Measurements from ENCODE around the gene USP47.

USP47 gene

GRCh38 chr11:11942668-11943067 is 100.9 kb downstream of the USP47 start:
- DNase-seq: no peak

GRCh38 chr11:11944444-11944843 is 102.7 kb downstream of the USP47 start:
- DNase-seq: no peak

GRCh38 chr11:11946180-11946579 is 104.4 kb downstream of the USP47 start:
- no peak for DNase-seq

- no peak for DNase-seq
These were observed 105.1 kb downstream of the USP47 start for GRCh38 chr11:11946878-11947277.

GRCh38 chr11:11947825-11948224 is 106.1 kb downstream of the USP47 start:
- no peak for DNase-seq

GRCh38 chr11:11948242-11948947 is 106.6 kb downstream of the USP47 start:
- no peak for DNase-seq

- DNase-seq: no peak
These were observed 107.7 kb downstream of the USP47 start for GRCh38 chr11:11949482-11949881.

GRCh38 chr11:11952036-11952435 is 110.3 kb downstream of the USP47 start:
- DNase-seq: no peak

GRCh38 chr11:11956006-11956405 is 114.2 kb downstream of the USP47 start:
- no peak for DNase-seq

- DNase-seq: no peak
These were observed 116.8 kb downstream of the USP47 start for GRCh38 chr11:11958403-11959231.

- no peak for DNase-seq
These were observed 117.8 kb downstream of the USP47 start for GRCh38 chr11:11959601-11960000.

- no peak for DNase-seq
These were observed 118.9 kb downstream of the USP47 start for GRCh38 chr11:11960687-11961086.

- no peak for DNase-seq
These were observed 119.7 kb downstream of the USP47 start for GRCh38 chr11:11961399-11962028.

- no peak for DNase-seq
These were observed 121.3 kb downstream of the USP47 start for GRCh38 chr11:11963067-11963466.

- no peak for DNase-seq
These were observed 122.3 kb downstream of the USP47 start for GRCh38 chr11:11963842-11964773.

GRCh38 chr11:11964774-11965150 is 123.0 kb downstream of the USP47 start:
- DNase-seq: no peak

- DNase-seq: no peak
These were observed 123.4 kb downstream of the USP47 start for GRCh38 chr11:11965192-11965591.

- DNase-seq: no peak
These were observed 124.0 kb downstream of the USP47 start for GRCh38 chr11:11965656-11966353.

GRCh38 chr11:11966354-11966741 is 124.6 kb downstream of the USP47 start:
- DNase-seq: no peak

- DNase-seq: peak; percentile 85
These were observed 125.3 kb downstream of the USP47 start for GRCh38 chr11:11966826-11967668.

Measured in activated CD8-positive, alpha-beta memory T cell treated with anti-CD3 and anti-CD28 coated beads, Interleukin-2, amount 50 U/mL, for 48 hours (primary cell).